GM12891 (cell line): Measurements from ENCODE around the gene HTRA3.

Experiments used
- DNase-seq: peaks from one replicate; pipeline ENCODE4 v3.0.0; 2011; ENCODE audit warnings: low spot score; ENCODE audit not compliant: insufficient read length
- FAIRE-seq: peaks from 2 replicates; lab custom pipeline; 2011; peaks lifted over from hg19 to GRCh38; lab: Jason Lieb, UNC
- PAX5 ChIP-seq: IDR thresholded peaks from 2 replicates; pipeline ENCODE4 v1.6.1; 2011; ENCODE audit warnings: low read length, moderate library complexity, mild to moderate bottlenecking; ENCODE audit not compliant: insufficient read depth, severe bottlenecking
- POLR2A ChIP-seq: IDR thresholded peaks from 2 replicates; pipeline ENCODE4 v1.6.1; 2011; ENCODE audit warnings: low read depth, low read length, control low read depth
- POLR2AphosphoS5 ChIP-seq: IDR thresholded peaks from 2 replicates; pipeline ENCODE4 v1.6.1; 2011; ENCODE audit warnings: low read depth, low read length, control low read depth
- POU2F2 ChIP-seq: IDR thresholded peaks from 2 replicates; pipeline ENCODE4 v1.6.1; 2011; ENCODE audit warnings: low read depth, mild to moderate bottlenecking, control low read depth, low read length, moderate library complexity
- SPI1 ChIP-seq: IDR thresholded peaks from 2 replicates; pipeline ENCODE4 v1.6.1; 2011; ENCODE audit warnings: low read depth, low read length, control low read depth
- TAF1 ChIP-seq: IDR thresholded peaks from 2 replicates; pipeline ENCODE4 v1.6.1; 2011; ENCODE audit warnings: low read depth, low read length, control low read depth

Gene HTRA3

GRCh38 chr4:8291701-8292477 is 22.3 kb downstream of the HTRA3 start:
- FAIRE-seq (no peak), DNase-seq (no peak)
- no peak for TF ChIP-seq SPI1

DNA sequence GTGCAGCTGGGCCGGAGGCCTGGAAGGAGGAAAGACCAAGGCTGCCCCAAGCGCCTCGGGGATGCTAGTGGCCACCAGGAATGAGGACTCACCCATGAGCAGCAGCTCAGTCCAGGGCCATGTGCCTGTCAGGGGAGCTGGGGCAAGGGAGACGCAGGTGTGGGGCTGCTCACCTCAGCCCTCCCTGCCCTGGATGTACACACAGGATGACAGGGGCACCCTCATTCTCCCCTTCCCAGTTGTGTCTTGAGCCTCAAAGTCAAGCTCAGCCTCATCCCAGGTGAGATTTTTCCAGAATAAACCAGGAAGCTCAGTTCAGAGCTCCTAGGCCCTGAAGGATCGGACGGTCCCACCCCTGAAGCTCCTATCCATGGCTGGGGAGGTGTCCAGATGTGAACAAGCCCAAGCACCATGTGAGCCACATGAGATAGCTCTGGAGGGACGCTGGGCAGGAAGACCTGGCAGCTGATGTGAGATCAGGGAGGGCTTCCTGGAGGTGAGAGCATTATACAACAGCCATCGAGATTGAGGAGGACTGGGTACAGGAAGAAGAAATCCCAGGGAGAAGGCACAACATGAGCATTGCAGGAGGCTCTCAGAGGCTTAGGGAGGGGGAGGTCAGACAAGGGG is 23.0 kb downstream of the HTRA3 start:
- FAIRE-seq, result no peak
- TF ChIP-seq SPI1 (no peak), TAF1 (no peak), PAX5 (no peak)
- no peak for DNase-seq

GRCh38 chr4:8293131-8293975 is 23.8 kb downstream of the HTRA3 start:
- DNase-seq (no peak), FAIRE-seq (no peak)
- TF ChIP-seq SPI1 (no peak), POLR2AphosphoS5 (no peak), POU2F2 (no peak), TAF1 (no peak), POLR2A (no peak), PAX5 (no peak)

DNA sequence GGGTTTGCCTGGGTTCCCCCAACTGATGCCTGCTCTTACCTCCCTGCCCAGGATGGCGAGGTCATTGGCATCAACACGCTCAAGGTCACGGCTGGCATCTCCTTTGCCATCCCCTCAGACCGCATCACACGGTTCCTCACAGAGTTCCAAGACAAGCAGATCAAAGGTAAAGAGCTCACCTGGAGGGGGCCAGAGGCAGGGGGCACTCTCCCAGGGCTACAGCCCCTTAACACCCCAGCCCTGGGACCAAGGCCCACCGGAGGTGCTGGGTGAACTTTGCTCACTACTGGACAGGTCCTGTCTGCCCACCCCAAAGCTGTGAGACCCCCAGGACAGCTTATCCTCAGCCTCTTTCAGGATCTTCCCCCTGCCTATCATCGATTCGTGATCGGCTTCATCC is 24.5 kb downstream of the HTRA3 start:
- TF ChIP-seq PAX5 (no peak), POU2F2 (no peak), POLR2A (no peak), POLR2AphosphoS5 (no peak), TAF1 (no peak), SPI1 (no peak)
- FAIRE-seq, result no peak
- DNase-seq, result no peak

GRCh38 chr4:8294775-8295174 is 25.2 kb downstream of the HTRA3 start:
- no peak for DNase-seq
- no peak for FAIRE-seq
- no peak for TF ChIP-seq POLR2AphosphoS5
- no peak for TF ChIP-seq POU2F2
- no peak for TF ChIP-seq PAX5
- no peak for TF ChIP-seq SPI1
- no peak for TF ChIP-seq POLR2A
- TF ChIP-seq TAF1, result no peak

GRCh38 chr4:8295471-8295870 is 25.9 kb downstream of the HTRA3 start:
- TF ChIP-seq POU2F2, result no peak
- TF ChIP-seq POLR2AphosphoS5, result no peak
- TF ChIP-seq POLR2A, result no peak
- TF ChIP-seq PAX5, result no peak
- TF ChIP-seq TAF1, result no peak
- no peak for TF ChIP-seq SPI1
- DNase-seq (no peak), FAIRE-seq (no peak)

DNA sequence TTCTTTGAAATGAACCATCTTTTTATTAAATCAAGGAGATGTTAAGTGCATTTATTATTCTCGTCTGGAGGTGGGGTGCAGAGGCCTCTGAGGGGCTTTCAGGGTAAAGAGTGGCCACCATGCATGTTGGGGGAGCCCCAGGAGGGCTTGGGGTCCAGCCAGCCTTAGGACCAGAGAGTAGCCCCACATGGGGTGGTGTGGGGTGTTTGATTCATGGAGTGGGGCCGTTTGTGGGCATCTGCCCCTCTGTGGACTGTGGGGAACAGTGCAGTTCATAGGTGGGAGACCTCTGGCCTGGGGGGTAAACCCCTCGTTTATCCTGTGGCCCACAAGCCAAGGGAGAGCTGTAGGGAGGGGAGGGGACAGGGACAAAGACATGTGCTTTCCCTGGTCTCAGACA is 26.9 kb downstream of the HTRA3 start:
- TF ChIP-seq PAX5, result no peak
- TF ChIP-seq POLR2A, result no peak
- TF ChIP-seq SPI1, result no peak
- TF ChIP-seq POU2F2, result no peak
- DNase-seq (no peak), FAIRE-seq (no peak)

DNA sequence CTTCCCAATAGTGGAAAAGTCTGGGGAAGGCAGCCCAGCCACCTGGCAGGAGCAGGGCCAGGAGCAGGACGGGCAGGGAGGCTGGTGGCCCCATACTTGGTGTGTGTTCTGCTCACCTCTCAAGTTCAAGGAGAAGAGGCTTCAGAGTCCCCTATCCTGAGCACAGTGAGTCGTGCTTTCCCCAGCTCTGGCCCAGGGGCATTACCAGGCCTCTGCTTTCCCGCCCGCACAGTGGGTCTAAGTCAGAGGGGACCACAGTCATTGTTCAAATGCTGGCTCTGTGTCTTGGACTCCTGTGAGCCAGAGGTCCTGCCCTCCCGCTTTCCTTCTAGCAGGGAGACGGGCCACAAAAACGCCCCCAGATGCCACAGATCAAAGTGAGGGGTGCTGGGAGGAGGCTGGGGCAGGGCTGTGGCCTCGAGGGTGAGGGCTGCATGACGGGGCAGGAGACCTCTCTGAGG is 27.6 kb downstream of the HTRA3 start:
- DNase-seq (no peak), FAIRE-seq (no peak)
- TF ChIP-seq POLR2A (no peak), TAF1 (no peak), PAX5 (no peak), POLR2AphosphoS5 (no peak), SPI1 (no peak), POU2F2 (no peak)

DNA sequence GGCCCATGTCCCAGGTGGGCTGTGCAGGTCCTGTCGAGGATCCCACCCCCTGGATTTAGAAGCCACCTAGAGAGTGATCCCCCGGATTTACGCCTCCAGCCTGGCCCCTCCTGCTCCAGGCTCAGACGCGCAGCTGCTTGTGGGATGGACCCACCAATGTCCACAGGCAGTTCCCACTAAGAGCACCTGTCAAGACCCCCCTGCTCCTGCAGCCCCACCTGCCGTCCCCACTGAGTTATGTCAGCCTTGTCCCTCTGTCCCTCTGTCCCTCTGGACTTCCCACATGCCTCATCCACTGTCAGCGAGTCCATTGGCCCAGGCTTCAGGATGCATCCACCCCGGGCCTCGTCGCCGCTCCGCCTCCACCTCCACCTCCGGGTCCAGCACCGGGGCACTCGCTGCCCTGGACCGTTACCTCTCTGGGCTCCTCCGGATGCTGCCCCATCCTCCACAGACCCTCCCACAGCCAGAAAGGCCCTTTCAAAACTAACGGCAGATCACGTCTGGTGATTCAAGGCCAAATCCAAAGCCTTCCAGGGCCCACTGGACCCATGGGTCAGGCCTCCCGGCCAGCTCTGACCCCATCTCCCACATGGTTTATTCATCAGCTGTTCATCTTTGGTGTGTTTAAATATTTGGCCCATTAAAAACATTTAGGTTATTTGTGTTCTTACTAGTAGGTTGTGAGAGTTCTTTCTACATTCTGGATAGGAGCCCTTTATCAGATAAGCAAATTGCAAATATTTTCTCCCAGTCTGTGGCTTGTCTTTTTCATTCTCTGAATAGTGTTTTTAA is 28.3 kb downstream of the HTRA3 start:
- FAIRE-seq (no peak), DNase-seq (no peak)
- TF ChIP-seq TAF1 (no peak), POLR2A (no peak), POLR2AphosphoS5 (no peak), PAX5 (no peak), SPI1 (no peak), POU2F2 (no peak)

- TF ChIP-seq POLR2A, result no peak
- no peak for TF ChIP-seq TAF1
- no peak for TF ChIP-seq POLR2AphosphoS5
- no peak for TF ChIP-seq PAX5
- TF ChIP-seq SPI1, result no peak
- no peak for TF ChIP-seq POU2F2
- DNase-seq, result no peak
- no peak for FAIRE-seq
Observed at GRCh38 chr4:8300832-8301231, 31.3 kb downstream of the HTRA3 start.
